ENCODE data around the gene EVC. TPM values are rescaled to one million over a fixed set of nuclear protein-coding genes. Genes with fewer than 3 reads are reported as not detected.

The EVC gene
- total RNA-seq, 1 donor: 69.1 TPM

- no peak for TF ChIP-seq CTCF (IDR thresholded peaks at IDR 0.05; ENCODE audit: extremely low read depth, low read depth, low read length)
- Histone ChIP-seq H3K4me1 (ENCODE audit: insufficient read depth, low read length) (peaks cover 39% of the 10 kb centered on the region), H2AFZ (ENCODE audit: low read length) (no peak overlapping the region), H3K4me3 (ENCODE audit: insufficient read depth, low read length) (no peak overlapping the region), H3K27ac (ENCODE audit: low read depth, low read length) (peak overlapping the region; percentile 88), H3K79me2 (ENCODE audit: insufficient read depth, low read length) (peaks cover 15% of the 10 kb centered on the region), H4K20me1 (ENCODE audit: insufficient read depth, low read length) (peaks cover 3% of the 10 kb centered on the region), H3K27me3 (ENCODE audit: insufficient read depth, low read length) (no peaks in the 10 kb centered on the region), H3K4me2 (ENCODE audit: insufficient read depth, low read length) (no peak overlapping the region), H3K36me3 (ENCODE audit: insufficient read depth, low read length) (peaks cover 64% of the 10 kb centered on the region), H3K9me3 (ENCODE audit: low read depth, low read length) (no peaks in the 10 kb centered on the region)
- no peak for DNase-seq (ENCODE audit: insufficient read length, low spot score, missing footprints)
Observed at GRCh38 chr4:5757091-5757490, 46.1 kb downstream of the EVC start.

GRCh38 chr4:5757536-5757935 lies 46.5 kb downstream of the EVC start:
- H4K20me1 ChIP-seq (ENCODE audit: insufficient read depth, low read length): peaks cover 3% of the 10 kb centered on the region
- no peak for DNase-seq (ENCODE audit: insufficient read length, low spot score, missing footprints)
- TF ChIP-seq CTCF (IDR thresholded peaks at IDR 0.05; ENCODE audit: extremely low read depth, low read depth, low read length): no peak
- H3K36me3 ChIP-seq (ENCODE audit: insufficient read depth, low read length): peaks cover 64% of the 10 kb centered on the region
- no peak overlapping the region for H2AFZ ChIP-seq (ENCODE audit: low read length)
- no peaks in the 10 kb centered on the region for H3K9me3 ChIP-seq (ENCODE audit: low read depth, low read length)
- peaks cover 15% of the 10 kb centered on the region for H3K79me2 ChIP-seq (ENCODE audit: insufficient read depth, low read length)
- no peak overlapping the region for H3K4me3 ChIP-seq (ENCODE audit: insufficient read depth, low read length)
- H3K27me3 ChIP-seq (ENCODE audit: insufficient read depth, low read length): no peaks in the 10 kb centered on the region
- no peak overlapping the region for H3K4me2 ChIP-seq (ENCODE audit: insufficient read depth, low read length)
- H3K4me1 ChIP-seq (ENCODE audit: insufficient read depth, low read length): peaks cover 35% of the 10 kb centered on the region
- H3K27ac ChIP-seq (ENCODE audit: low read depth, low read length): peak overlapping the region; percentile 88

GRCh38 chr4:5757954-5758353 lies 47.0 kb downstream of the EVC start:
- Histone ChIP-seq H3K27me3 (ENCODE audit: insufficient read depth, low read length) (no peaks in the 10 kb centered on the region), H3K36me3 (ENCODE audit: insufficient read depth, low read length) (peaks cover 60% of the 10 kb centered on the region), H3K4me1 (ENCODE audit: insufficient read depth, low read length) (peaks cover 31% of the 10 kb centered on the region), H3K27ac (ENCODE audit: low read depth, low read length) (peak overlapping the region; percentile 88), H3K79me2 (ENCODE audit: insufficient read depth, low read length) (peaks cover 15% of the 10 kb centered on the region), H4K20me1 (ENCODE audit: insufficient read depth, low read length) (peaks cover 3% of the 10 kb centered on the region), H2AFZ (ENCODE audit: low read length) (no peak overlapping the region), H3K4me3 (ENCODE audit: insufficient read depth, low read length) (no peak overlapping the region), H3K4me2 (ENCODE audit: insufficient read depth, low read length) (no peak overlapping the region), H3K9me3 (ENCODE audit: low read depth, low read length) (no peaks in the 10 kb centered on the region)
- no peak for TF ChIP-seq CTCF (IDR thresholded peaks at IDR 0.05; ENCODE audit: extremely low read depth, low read depth, low read length)
- DNase-seq (ENCODE audit: insufficient read length, low spot score, missing footprints): no peak

- H3K4me1 ChIP-seq (ENCODE audit: insufficient read depth, low read length): peaks cover 23% of the 10 kb centered on the region
- H3K9me3 ChIP-seq (ENCODE audit: low read depth, low read length): no peaks in the 10 kb centered on the region
- H2AFZ ChIP-seq (ENCODE audit: low read length): no peak overlapping the region
- peaks cover 56% of the 10 kb centered on the region for H3K36me3 ChIP-seq (ENCODE audit: insufficient read depth, low read length)
- TF ChIP-seq CTCF (IDR thresholded peaks at IDR 0.05; ENCODE audit: extremely low read depth, low read depth, low read length): no peak
- no peaks in the 10 kb centered on the region for H3K27me3 ChIP-seq (ENCODE audit: insufficient read depth, low read length)
- peak overlapping the region; percentile 52 for H3K4me2 ChIP-seq (ENCODE audit: insufficient read depth, low read length)
- DNase-seq (ENCODE audit: insufficient read length, low spot score, missing footprints): peak; percentile 96
- peaks cover 3% of the 10 kb centered on the region for H4K20me1 ChIP-seq (ENCODE audit: insufficient read depth, low read length)
- peaks cover 15% of the 10 kb centered on the region for H3K79me2 ChIP-seq (ENCODE audit: insufficient read depth, low read length)
- peak overlapping the region; percentile 88 for H3K27ac ChIP-seq (ENCODE audit: low read depth, low read length)
- no peak overlapping the region for H3K4me3 ChIP-seq (ENCODE audit: insufficient read depth, low read length)
Observed at GRCh38 chr4:5758741-5759140, 47.7 kb downstream of the EVC start.
